Measurements from ENCODE around the gene PLCG1.

PLCG1 gene

GRCh38 chr20:41214666-41215065 is 77.3 kb downstream of the PLCG1 start:
- DNase-seq = no peak

GRCh38 chr20:41217422-41217821 is 80.1 kb downstream of the PLCG1 start:
- DNase-seq = no peak

GRCh38 chr20:41218466-41218865 is 81.1 kb downstream of the PLCG1 start:
- no peak for DNase-seq

- DNase-seq = no peak
Observed at GRCh38 chr20:41219824-41220223, 82.5 kb downstream of the PLCG1 start.

- no peak for DNase-seq
Observed at GRCh38 chr20:41221614-41222218, 84.4 kb downstream of the PLCG1 start.

GRCh38 chr20:41222296-41222695 is 85.0 kb downstream of the PLCG1 start:
- DNase-seq = no peak

GRCh38 chr20:41222703-41223102 is 85.4 kb downstream of the PLCG1 start:
- DNase-seq = no peak

- DNase-seq = no peak
Observed at GRCh38 chr20:41223112-41223511, 85.8 kb downstream of the PLCG1 start.

- no peak for DNase-seq
Observed at GRCh38 chr20:41224281-41224680, 86.9 kb downstream of the PLCG1 start.

GRCh38 chr20:41225091-41225490 is 87.7 kb downstream of the PLCG1 start:
- DNase-seq = no peak

GRCh38 chr20:41226426-41226825 is 89.1 kb downstream of the PLCG1 start:
- no peak for DNase-seq
